Measurements from ENCODE around the gene NUDT3. TPM values are rescaled to one million over a fixed set of nuclear protein-coding genes. Genes with fewer than 3 reads are reported as not detected.
A peak's percentile ranks its signal among the peaks of the same experiment; 100 is the strongest.

Gene NUDT3
- total RNA-seq, result 10 to 100 TPM in 3 of 4 donors, 1 to 10 TPM in 1; 9.6 to 27.9 (median 16.9) TPM

- 0% methylated on average over 5 to 70 of the region's 87 CpGs for WGBS, 2 donors (ENCODE audit: low coverage in 1 of 2)
- in situ Hi-C loops (cut with MboI; ENCODE audit: low pct_ligation_motif_present in 1 of 4, low pct_unique_long_range_greater_than_20kb in 1 of 4, low sequenced_read_pairs in 3 of 4) (loop anchor here in 1 of 4 donors (25.0 kb wide), 1 partner anchor 130 kb away; no protein-coding TSS in a partner anchor), intact Hi-C loops (cut with DNase I; ENCODE audit: low total_unique reads) (loop anchor here (5.0 kb wide), 1 partner anchor 145 kb away; the partner anchor contains the start of gene SMIM29)
- peak; percentile 48 to 70 (median 65) for TF ChIP-seq POLR2AphosphoS5 (IDR thresholded peaks at IDR 0.05)
- TF ChIP-seq CTCF (IDR thresholded peaks at IDR 0.05), result peak; percentile 73 to 92 (median 77)
- TF ChIP-seq EP300 (IDR thresholded peaks at IDR 0.05; ENCODE audit: low read depth), result no peak
- H3K9me3 ChIP-seq, result peaks cover 0 to 4% of the 10 kb centered on the region in 2 donors
- peak within 1 kb of the TSS; percentile 88 to 96 (median 93) for H3K27ac ChIP-seq
- peak within 1 kb of the TSS; percentile 32 to 82 (median 74) for H3K4me3 ChIP-seq
- no peaks in the 10 kb centered on the region for H3K27me3 ChIP-seq
- no peaks in the 10 kb centered on the region for H3K36me3 ChIP-seq
- H3K4me1 ChIP-seq, result peaks cover 6 to 41% (median 23%) of the 10 kb centered on the region in 4 donors
- peak; percentile 95 for DNase-seq
Observed at GRCh38 chr6:34392497-34393190, at the start of gene NUDT3. TSS of gene NUDT3 (minus strand) at chr6:34392669. CDS start at chr6:34392362, 307 bp downstream.

GRCh38 chr6:34441526-34441925 is 49.1 kb upstream of the NUDT3 start:
- intact Hi-C loops (cut with DNase I; ENCODE audit: low total_unique reads), result no loop called here
- no peak for DNase-seq
- Histone ChIP-seq H3K27me3 (no peaks in the 10 kb centered on the region), H3K4me1 (no peaks in the 10 kb centered on the region), H3K27ac (no peak overlapping the region), H3K4me3 (no peak overlapping the region), H3K36me3 (no peaks in the 10 kb centered on the region), H3K9me3 (no peaks in the 10 kb centered on the region)
- in situ Hi-C loops (cut with MboI; ENCODE audit: low pct_ligation_motif_present in 1 of 4, low pct_unique_long_range_greater_than_20kb in 1 of 4, low sequenced_read_pairs in 3 of 4), result no loop called here
- TF ChIP-seq EP300 (IDR thresholded peaks at IDR 0.05; ENCODE audit: low read depth) (no peak), POLR2AphosphoS5 (IDR thresholded peaks at IDR 0.05) (no peak), POLR2A (IDR thresholded peaks at IDR 0.05) (no peak), CTCF (IDR thresholded peaks at IDR 0.05) (no peak)
- 54 to 78% methylated on average over 4 to 5 of the region's 5 CpGs for WGBS, 2 donors (ENCODE audit: low coverage in 1 of 2)

- H3K27ac ChIP-seq, result no peak overlapping the region
- in situ Hi-C loops (cut with MboI; ENCODE audit: low pct_ligation_motif_present in 1 of 4, low pct_unique_long_range_greater_than_20kb in 1 of 4, low sequenced_read_pairs in 3 of 4), result no loop called here
- H3K4me1 ChIP-seq, result no peaks in the 10 kb centered on the region
- DNase-seq, result no peak
- no peaks in the 10 kb centered on the region for H3K27me3 ChIP-seq
- no peak for TF ChIP-seq CTCF (IDR thresholded peaks at IDR 0.05)
- no peak overlapping the region for H3K4me3 ChIP-seq
- H3K9me3 ChIP-seq, result no peaks in the 10 kb centered on the region
- H3K36me3 ChIP-seq, result no peaks in the 10 kb centered on the region
- WGBS, 2 donors (ENCODE audit: low coverage in 1 of 2), result 71 to 100% methylated on average over 1 to 2 of the region's 3 CpGs
- intact Hi-C loops (cut with DNase I; ENCODE audit: low total_unique reads), result no loop called here
Observed at GRCh38 chr6:34439442-34439841, 47.0 kb upstream of the NUDT3 start.

- Histone ChIP-seq H3K27me3 (no peaks in the 10 kb centered on the region), H3K9me3 (no peaks in the 10 kb centered on the region), H3K36me3 (no peaks in the 10 kb centered on the region), H3K4me1 (no peaks in the 10 kb centered on the region), H3K4me3 (no peak overlapping the region), H3K27ac (no peak overlapping the region)
- TF ChIP-seq POLR2A (IDR thresholded peaks at IDR 0.05) (no peak), POLR2AphosphoS5 (IDR thresholded peaks at IDR 0.05) (no peak), EP300 (IDR thresholded peaks at IDR 0.05; ENCODE audit: low read depth) (no peak), CTCF (IDR thresholded peaks at IDR 0.05) (no peak)
- in situ Hi-C loops (cut with MboI; ENCODE audit: low pct_ligation_motif_present in 1 of 4, low pct_unique_long_range_greater_than_20kb in 1 of 4, low sequenced_read_pairs in 3 of 4), result no loop called here
- 62 to 90% methylated on average over 2 to 4 of the region's 4 CpGs for whole genome bisulfite sequencing, 2 donors (ENCODE audit: low coverage in 1 of 2)
- no peak for DNase-seq
- intact Hi-C loops (cut with DNase I; ENCODE audit: low total_unique reads), result no loop called here
Observed at GRCh38 chr6:34438705-34439104, 46.2 kb upstream of the NUDT3 start.

Measured in transverse colon (tissue), 4 donors.